Smooth muscle cell (in vitro differentiated cells): Measurements from ENCODE around the gene KCNK15. TPM values are rescaled to one million over a fixed set of nuclear protein-coding genes. Genes with fewer than 3 reads are reported as not detected.

Source experiments
- DNase-seq: peaks from one replicate; lab custom pipeline; 2025; ENCODE audit not compliant: unreplicated experiment; lab: John Stamatoyannopoulos, UW
- H2AFZ ChIP-seq: fragments of 200-600 bp; sonication (generic); 2 replicates; pipeline ENCODE4 v1.6.0; 2016; ENCODE audit warnings: antibody characterized with exemption, low read depth, mild to moderate bottlenecking
- H3F3A ChIP-seq: fragments of 200-600 bp; sonication (generic); 2 replicates; pipeline ENCODE4 v1.6.0; 2017; ENCODE audit warnings: antibody characterized with exemption, low read depth
- H3K27ac ChIP-seq: fragments of 200-600 bp; sonication (generic); 2 replicates; pipeline ENCODE4 v1.5.1; 2016; ENCODE audit warnings: low read depth, mild to moderate bottlenecking
- H3K27me3 ChIP-seq: fragments of 200-600 bp; sonication (generic); 2 replicates; pipeline ENCODE4 v1.6.1; 2016; ENCODE audit warnings: low read depth, mild to moderate bottlenecking
- H3K36me3 ChIP-seq: fragments of 200-600 bp; sonication (generic); 2 replicates; pipeline ENCODE4 v1.5.1; 2016; ENCODE audit warnings: low read depth
- H3K4me1 ChIP-seq: fragments of 200-600 bp; sonication (generic); 2 replicates; pipeline ENCODE4 v1.5.1; 2016; ENCODE audit warnings: low read depth
- H3K4me2 ChIP-seq: fragments of 200-600 bp; sonication (generic); 2 replicates; pipeline ENCODE4 v1.6.0; 2016; ENCODE audit warnings: mild to moderate bottlenecking
- H3K4me3 ChIP-seq: fragments of 200-600 bp; sonication (generic); 2 replicates; pipeline ENCODE4 v1.5.1; 2016; ENCODE audit warnings: mild to moderate bottlenecking
- H3K79me2 ChIP-seq: fragments of 200-600 bp; sonication (generic); 2 replicates; pipeline ENCODE4 v1.6.0; 2016; ENCODE audit warnings: low read depth, mild to moderate bottlenecking
- H3K9ac ChIP-seq: fragments of 200-600 bp; sonication (generic); 2 replicates; pipeline ENCODE4 v1.6.0; 2016; ENCODE audit warnings: low read depth
- H3K9me3 ChIP-seq: fragments of 200-600 bp; sonication (generic); replicated peaks from 2 replicates; pipeline ENCODE4 v1.5.1; 2016; ENCODE audit warnings: low read depth
- H4K20me1 ChIP-seq: fragments of 200-600 bp; sonication (generic); 2 replicates; pipeline ENCODE4 v1.6.0; 2016; ENCODE audit warnings: low read depth
- CTCF ChIP-seq: fragments of 200-600 bp; sonication (generic); IDR thresholded peaks from 2 replicates; pipeline ENCODE4 v1.5.1; 2017; ENCODE audit warnings: borderline replicate concordance, mild to moderate bottlenecking, antibody characterized with exemption; ENCODE audit not compliant: insufficient read depth, poor library complexity, severe bottlenecking
- WGBS: methylation state at CpG from one replicate; pipeline ENCODE4 v1.1.7; 2016; ENCODE audit warnings: low lambda C conversion rate; 5-methylcytosine and 5-hydroxymethylcytosine counted together
- polyA plus RNA-seq: library from polyadenylated mRNA; unstranded; fragments of >200 nt; fragmentation: Nextera tagmentation; extraction: Ambion mirVana; gene quantifications from 2 replicates; pipeline ENCODE4 v1.2.1, GENCODE V29; 2016
- total RNA-seq: library from RNA; depleted of rRNA; stranded (reverse); fragments of >200 nt; gene quantifications from 2 replicates; pipeline ENCODE4 v1.2.3, GENCODE V29; 2014

Gene KCNK15
- total and polyA plus RNA-seq, 2 experiments from 2014 or later: 0.06 to 0.54 TPM

GRCh38 chr20:44703183-44703925 lies 42.3 kb upstream of the KCNK15 start:
- WGBS: 96% methylated on average over 11 of the region's 12 CpGs
- H3K27ac ChIP-seq: no peak overlapping the region
- H3K4me1 ChIP-seq: peaks cover 7% of the 10 kb centered on the region
- no peak overlapping the region for H2AFZ ChIP-seq
- no peaks in the 10 kb centered on the region for H3K36me3 ChIP-seq
- no peak for TF ChIP-seq CTCF
- no peak for DNase-seq
- no peaks in the 10 kb centered on the region for H3K79me2 ChIP-seq
- no peak overlapping the region for H3K4me3 ChIP-seq
- no peak overlapping the region for H3K9ac ChIP-seq
- no peaks in the 10 kb centered on the region for H4K20me1 ChIP-seq
- H3K27me3 ChIP-seq: no peaks in the 10 kb centered on the region
- H3F3A ChIP-seq: peaks cover 3% of the 10 kb centered on the region
- H3K4me2 ChIP-seq: no peak overlapping the region
- no peaks in the 10 kb centered on the region for H3K9me3 ChIP-seq

- Histone ChIP-seq H3K4me1 (peaks cover 7% of the 10 kb centered on the region), H3F3A (peaks cover 3% of the 10 kb centered on the region), H3K4me2 (no peak overlapping the region), H3K9ac (no peak overlapping the region), H3K9me3 (no peaks in the 10 kb centered on the region), H3K4me3 (no peak overlapping the region), H3K27me3 (no peaks in the 10 kb centered on the region), H3K36me3 (no peaks in the 10 kb centered on the region), H3K27ac (no peak overlapping the region), H3K79me2 (no peaks in the 10 kb centered on the region), H4K20me1 (no peaks in the 10 kb centered on the region), H2AFZ (no peak overlapping the region)
- WGBS: 89% methylated on average over 9 of the region's 9 CpGs
- TF ChIP-seq CTCF: no peak
- no peak for DNase-seq
Observed at GRCh38 chr20:44703956-44704488, 41.6 kb upstream of the KCNK15 start.

GRCh38 chr20:44704551-44704971 lies 41.1 kb upstream of the KCNK15 start:
- Histone ChIP-seq H3K4me3 (no peak overlapping the region), H2AFZ (no peak overlapping the region), H3K79me2 (no peaks in the 10 kb centered on the region), H3K4me1 (peaks cover 7% of the 10 kb centered on the region), H3K27me3 (no peaks in the 10 kb centered on the region), H3K36me3 (no peaks in the 10 kb centered on the region), H3K4me2 (no peak overlapping the region), H3K27ac (no peak overlapping the region), H3K9me3 (no peaks in the 10 kb centered on the region), H3F3A (peaks cover 3% of the 10 kb centered on the region), H4K20me1 (no peaks in the 10 kb centered on the region), H3K9ac (no peak overlapping the region)
- 44% methylated on average over 3 of the region's 4 CpGs for WGBS
- no peak for DNase-seq
- TF ChIP-seq CTCF: no peak
